Vagina (tissue), 2 donors: ENCODE measurements around the gene CEP128.

ENCODE experiments used
- POLR2A ChIP-seq, 2 donors: fragments of 450-650 bp; IDR thresholded peaks; one replicate each; pipeline ENCODE4 v1.6.1; 2017; ENCODE audit warnings: antibody characterized with exemption in 2 of 2, mild to moderate bottlenecking in 2 of 2, moderate library complexity in 2 of 2
- TF ChIP-seq, protein P1 (sequence below), 3 experiments: fragments of 450-650 bp in 2 of 3; fragments of 200-600 bp in 1 of 3; sonication (generic) in 1 of 3; IDR thresholded peaks; one replicate each; pipeline ENCODE4 v1.5.1; 2017 to 2019; ENCODE audit warnings: antibody characterized with exemption in 3 of 3, mild to moderate bottlenecking in 2 of 3, moderate library complexity in 2 of 3

DNA sequence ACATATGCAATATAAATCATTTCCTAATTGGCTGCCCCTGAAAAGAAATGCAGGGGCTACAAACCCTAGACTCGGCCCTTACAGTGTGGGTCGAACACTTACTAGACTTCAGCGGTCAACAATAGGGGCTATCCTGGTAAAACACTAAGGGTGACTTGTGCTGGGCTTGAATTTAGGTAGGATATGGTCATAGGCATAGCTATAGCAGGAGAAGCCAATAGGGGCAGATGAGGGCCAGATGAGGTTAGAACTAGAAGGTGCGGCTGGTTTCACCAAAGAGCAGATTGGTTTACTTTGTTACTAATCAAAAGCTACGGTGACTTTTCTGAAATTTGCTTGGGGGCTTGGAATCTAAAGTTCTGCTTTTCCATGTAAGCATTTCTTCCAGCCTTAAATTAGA is 447.9 kb downstream of the CEP128 start:
- TF ChIP-seq, protein P1, sequence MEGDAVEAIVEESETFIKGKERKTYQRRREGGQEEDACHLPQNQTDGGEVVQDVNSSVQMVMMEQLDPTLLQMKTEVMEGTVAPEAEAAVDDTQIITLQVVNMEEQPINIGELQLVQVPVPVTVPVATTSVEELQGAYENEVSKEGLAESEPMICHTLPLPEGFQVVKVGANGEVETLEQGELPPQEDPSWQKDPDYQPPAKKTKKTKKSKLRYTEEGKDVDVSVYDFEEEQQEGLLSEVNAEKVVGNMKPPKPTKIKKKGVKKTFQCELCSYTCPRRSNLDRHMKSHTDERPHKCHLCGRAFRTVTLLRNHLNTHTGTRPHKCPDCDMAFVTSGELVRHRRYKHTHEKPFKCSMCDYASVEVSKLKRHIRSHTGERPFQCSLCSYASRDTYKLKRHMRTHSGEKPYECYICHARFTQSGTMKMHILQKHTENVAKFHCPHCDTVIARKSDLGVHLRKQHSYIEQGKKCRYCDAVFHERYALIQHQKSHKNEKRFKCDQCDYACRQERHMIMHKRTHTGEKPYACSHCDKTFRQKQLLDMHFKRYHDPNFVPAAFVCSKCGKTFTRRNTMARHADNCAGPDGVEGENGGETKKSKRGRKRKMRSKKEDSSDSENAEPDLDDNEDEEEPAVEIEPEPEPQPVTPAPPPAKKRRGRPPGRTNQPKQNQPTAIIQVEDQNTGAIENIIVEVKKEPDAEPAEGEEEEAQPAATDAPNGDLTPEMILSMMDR (IDR thresholded peaks at IDR 0.05), result no peak
- TF ChIP-seq POLR2A (IDR thresholded peaks at IDR 0.05), result no peak
